WTC11 (cell line): Measurements from ENCODE around the gene GLRX2. TPM values are rescaled to one million over a fixed set of nuclear protein-coding genes. Genes with fewer than 3 reads are reported as not detected.
A peak's percentile ranks its signal among the peaks of the same experiment; 100 is the strongest.

Source experiments
- ATAC-seq: fragments of 200-7000 bp; cut with Tn5 transposase; 2 replicates; pipeline ENCODE4 v1.10.0; 2021; ENCODE audit warnings: mild to moderate bottlenecking, moderate library complexity
- CTCF ChIA-PET: fragments of 300-600 bp; sonication (Branson Sonifier 250); formaldehyde crosslinking; loops from one replicate; lab custom pipeline; 2021; ENCODE audit warnings: antibody characterized with exemption; lab: Charles Lee
- POLR2A ChIA-PET: fragments of 350-600 bp; sonication (Branson Sonifier 250); formaldehyde crosslinking; loops from one replicate; lab custom pipeline; 2021; ENCODE audit warnings: antibody characterized with exemption; lab: Charles Lee
- DNase-seq: peaks from one replicate; pipeline ENCODE4 v3.0.0; 2021; ENCODE audit warnings: low spot score
- H3K27ac Mint-ChIP-seq: 2 replicates; pipeline ENCODE4 v1.8.0; 2021; ENCODE audit warnings: mixed read lengths
- H3K27me3 Mint-ChIP-seq: 2 replicates; pipeline ENCODE4 v1.8.0; 2021; ENCODE audit warnings: low read depth, mild to moderate bottlenecking, moderate library complexity, mixed read lengths
- H3K36me3 Mint-ChIP-seq: 2 replicates; pipeline ENCODE4 v1.8.0; 2021; ENCODE audit warnings: mixed read lengths
- H3K4me1 Mint-ChIP-seq: 2 replicates; pipeline ENCODE4 v1.8.0; 2022; ENCODE audit warnings: mixed read lengths
- H3K4me3 Mint-ChIP-seq: 2 replicates; pipeline ENCODE4 v1.8.0; 2021; ENCODE audit warnings: mild to moderate bottlenecking, moderate library complexity, mixed read lengths
- H3K9me3 Mint-ChIP-seq: 2 replicates; pipeline ENCODE4 v1.8.0; 2021; ENCODE audit warnings: mixed read lengths
- ATF6 ChIP-seq: sonication (generic); formaldehyde crosslinking; IDR thresholded peaks from 2 replicates; pipeline ENCODE4 v1.8.1; 2023; ENCODE audit warnings: mild to moderate bottlenecking, missing genetic modification reagents
- E2F1 ChIP-seq: sonication (generic); formaldehyde crosslinking; IDR thresholded peaks from 2 replicates; pipeline ENCODE4 v1.8.0; 2022; ENCODE audit warnings: mild to moderate bottlenecking, missing genetic modification reagents
- E2F4 ChIP-seq: sonication (generic); formaldehyde crosslinking; IDR thresholded peaks from 2 replicates; pipeline ENCODE4 v1.8.1; 2022; ENCODE audit warnings: low read depth, mild to moderate bottlenecking, moderate library complexity, missing genetic modification reagents, borderline replicate concordance
- EMX1 ChIP-seq: fragments of 250-450 bp; sonication (Bioruptor Pico); IDR thresholded peaks from 2 replicates; pipeline ENCODE4 v1.8.0; 2021; ENCODE audit warnings: mild to moderate bottlenecking
- NFYB ChIP-seq: sonication (generic); formaldehyde crosslinking; conservative IDR thresholded peaks from 2 replicates; pipeline ENCODE4 v1.8.0; 2022; ENCODE audit warnings: low read depth, missing genetic modification reagents
- RELA ChIP-seq: sonication (generic); formaldehyde crosslinking; IDR thresholded peaks from 2 replicates; pipeline ENCODE4 v1.8.1; 2022; ENCODE audit warnings: missing genetic modification reagents, mild to moderate bottlenecking, borderline replicate concordance
- SMAD3 ChIP-seq: sonication (generic); formaldehyde crosslinking; IDR thresholded peaks from 2 replicates; pipeline ENCODE4 v1.8.0; 2022; ENCODE audit warnings: missing genetic modification reagents, mild to moderate bottlenecking, borderline replicate concordance
- SMAD4 ChIP-seq: sonication (generic); formaldehyde crosslinking; IDR thresholded peaks from 2 replicates; pipeline ENCODE4 v1.8.0; 2022; ENCODE audit warnings: mild to moderate bottlenecking, missing genetic modification reagents
- SP1 ChIP-seq: sonication (generic); formaldehyde crosslinking; conservative IDR thresholded peaks from 2 replicates; pipeline ENCODE4 v1.8.1; 2022; ENCODE audit warnings: missing genetic modification reagents
- TEAD4 ChIP-seq: sonication (generic); formaldehyde crosslinking; IDR thresholded peaks from 2 replicates; pipeline ENCODE4 v1.8.0; 2022; ENCODE audit warnings: mild to moderate bottlenecking, missing genetic modification reagents
- USF2 ChIP-seq: sonication (generic); formaldehyde crosslinking; IDR thresholded peaks from 2 replicates; pipeline ENCODE4 v1.8.1; 2023; ENCODE audit warnings: mild to moderate bottlenecking, missing genetic modification reagents, moderate library complexity
- ZBTB43 ChIP-seq: sonication (generic); formaldehyde crosslinking; IDR thresholded peaks from 2 replicates; pipeline ENCODE4 v1.8.1; 2023; ENCODE audit warnings: mild to moderate bottlenecking, missing genetic modification reagents
- ZNF121 ChIP-seq: sonication (generic); formaldehyde crosslinking; IDR thresholded peaks from 2 replicates; pipeline ENCODE4 v1.8.0; 2023; ENCODE audit warnings: missing genetic modification reagents
- total RNA-seq: library from RNA; stranded (reverse); gene quantifications from 3 replicates; pipeline ENCODE4 v1.2.3, GENCODE V29; 2021
- TF ChIP-seq, protein P1 (sequence below): sonication (generic); formaldehyde crosslinking; IDR thresholded peaks from 2 replicates; pipeline ENCODE4 v1.8.0; 2022; ENCODE audit warnings: missing genetic modification reagents
- TF ChIP-seq, protein P2 (sequence below): sonication (generic); formaldehyde crosslinking; IDR thresholded peaks from 2 replicates; pipeline ENCODE4 v1.8.1; 2022; ENCODE audit warnings: mild to moderate bottlenecking, missing genetic modification reagents, moderate library complexity, borderline replicate concordance
- TF ChIP-seq, protein P3 (sequence below): sonication (generic); formaldehyde crosslinking; conservative IDR thresholded peaks from 2 replicates; pipeline ENCODE4 v1.8.1; 2023; ENCODE audit warnings: mild to moderate bottlenecking, low read depth, missing genetic modification reagents, moderate library complexity

The GLRX2 gene
- total RNA-seq, 1 experiment from 2014 or later: 8.4 TPM

GRCh38 chr1:193060938-193061337 is 44.3 kb downstream of the GLRX2 start:
- POLR2A ChIA-PET: interaction anchor here (0.6 kb wide), 1 partner anchor 116 kb away, joined by 6 read pairs; no protein-coding TSS in a partner anchor
- Mint-ChIP-seq H3K27ac (no peak overlapping the region), H3K27me3 (no peaks in the 10 kb centered on the region), H3K4me1 (peaks cover 37% of the 10 kb centered on the region), H3K36me3 (peaks cover 5% of the 10 kb centered on the region; the same call in 1 of the 2 replicates), H3K9me3 (0 out of 2 replicates have a peak, but pooled peaks cover 3% of the 10 kb centered on the region), H3K4me3 (peak overlapping the region; percentile 100)
- TF ChIP-seq, protein P1, sequence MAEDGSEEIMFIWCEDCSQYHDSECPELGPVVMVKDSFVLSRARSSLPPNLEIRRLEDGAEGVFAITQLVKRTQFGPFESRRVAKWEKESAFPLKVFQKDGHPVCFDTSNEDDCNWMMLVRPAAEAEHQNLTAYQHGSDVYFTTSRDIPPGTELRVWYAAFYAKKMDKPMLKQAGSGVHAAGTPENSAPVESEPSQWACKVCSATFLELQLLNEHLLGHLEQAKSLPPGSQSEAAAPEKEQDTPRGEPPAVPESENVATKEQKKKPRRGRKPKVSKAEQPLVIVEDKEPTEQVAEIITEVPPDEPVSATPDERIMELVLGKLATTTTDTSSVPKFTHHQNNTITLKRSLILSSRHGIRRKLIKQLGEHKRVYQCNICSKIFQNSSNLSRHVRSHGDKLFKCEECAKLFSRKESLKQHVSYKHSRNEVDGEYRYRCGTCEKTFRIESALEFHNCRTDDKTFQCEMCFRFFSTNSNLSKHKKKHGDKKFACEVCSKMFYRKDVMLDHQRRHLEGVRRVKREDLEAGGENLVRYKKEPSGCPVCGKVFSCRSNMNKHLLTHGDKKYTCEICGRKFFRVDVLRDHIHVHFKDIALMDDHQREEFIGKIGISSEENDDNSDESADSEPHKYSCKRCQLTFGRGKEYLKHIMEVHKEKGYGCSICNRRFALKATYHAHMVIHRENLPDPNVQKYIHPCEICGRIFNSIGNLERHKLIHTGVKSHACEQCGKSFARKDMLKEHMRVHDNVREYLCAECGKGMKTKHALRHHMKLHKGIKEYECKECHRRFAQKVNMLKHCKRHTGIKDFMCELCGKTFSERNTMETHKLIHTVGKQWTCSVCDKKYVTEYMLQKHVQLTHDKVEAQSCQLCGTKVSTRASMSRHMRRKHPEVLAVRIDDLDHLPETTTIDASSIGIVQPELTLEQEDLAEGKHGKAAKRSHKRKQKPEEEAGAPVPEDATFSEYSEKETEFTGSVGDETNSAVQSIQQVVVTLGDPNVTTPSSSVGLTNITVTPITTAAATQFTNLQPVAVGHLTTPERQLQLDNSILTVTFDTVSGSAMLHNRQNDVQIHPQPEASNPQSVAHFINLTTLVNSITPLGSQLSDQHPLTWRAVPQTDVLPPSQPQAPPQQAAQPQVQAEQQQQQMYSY (CRISPR knock-in tag): no peak
- TF ChIP-seq, protein P2, sequence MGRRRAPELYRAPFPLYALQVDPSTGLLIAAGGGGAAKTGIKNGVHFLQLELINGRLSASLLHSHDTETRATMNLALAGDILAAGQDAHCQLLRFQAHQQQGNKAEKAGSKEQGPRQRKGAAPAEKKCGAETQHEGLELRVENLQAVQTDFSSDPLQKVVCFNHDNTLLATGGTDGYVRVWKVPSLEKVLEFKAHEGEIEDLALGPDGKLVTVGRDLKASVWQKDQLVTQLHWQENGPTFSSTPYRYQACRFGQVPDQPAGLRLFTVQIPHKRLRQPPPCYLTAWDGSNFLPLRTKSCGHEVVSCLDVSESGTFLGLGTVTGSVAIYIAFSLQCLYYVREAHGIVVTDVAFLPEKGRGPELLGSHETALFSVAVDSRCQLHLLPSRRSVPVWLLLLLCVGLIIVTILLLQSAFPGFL (CRISPR knock-in tag): no peak
- no peak for TF ChIP-seq SP1 (CRISPR knock-in tag)
- TF ChIP-seq ZNF121: no peak
- TF ChIP-seq SMAD3 (CRISPR knock-in tag): no peak
- no peak for TF ChIP-seq E2F1 (CRISPR knock-in tag)
- TF ChIP-seq USF2 (CRISPR knock-in tag): no peak
- no peak for TF ChIP-seq RELA (CRISPR knock-in tag)
- no peak for TF ChIP-seq NFYB (CRISPR knock-in tag)
- TF ChIP-seq SMAD4 (CRISPR knock-in tag): no peak
- TF ChIP-seq TEAD4 (CRISPR knock-in tag): no peak
- no peak for TF ChIP-seq ZBTB43 (CRISPR knock-in tag)
- TF ChIP-seq EMX1 (CRISPR knock-in tag): no peak
- TF ChIP-seq, protein P3, sequence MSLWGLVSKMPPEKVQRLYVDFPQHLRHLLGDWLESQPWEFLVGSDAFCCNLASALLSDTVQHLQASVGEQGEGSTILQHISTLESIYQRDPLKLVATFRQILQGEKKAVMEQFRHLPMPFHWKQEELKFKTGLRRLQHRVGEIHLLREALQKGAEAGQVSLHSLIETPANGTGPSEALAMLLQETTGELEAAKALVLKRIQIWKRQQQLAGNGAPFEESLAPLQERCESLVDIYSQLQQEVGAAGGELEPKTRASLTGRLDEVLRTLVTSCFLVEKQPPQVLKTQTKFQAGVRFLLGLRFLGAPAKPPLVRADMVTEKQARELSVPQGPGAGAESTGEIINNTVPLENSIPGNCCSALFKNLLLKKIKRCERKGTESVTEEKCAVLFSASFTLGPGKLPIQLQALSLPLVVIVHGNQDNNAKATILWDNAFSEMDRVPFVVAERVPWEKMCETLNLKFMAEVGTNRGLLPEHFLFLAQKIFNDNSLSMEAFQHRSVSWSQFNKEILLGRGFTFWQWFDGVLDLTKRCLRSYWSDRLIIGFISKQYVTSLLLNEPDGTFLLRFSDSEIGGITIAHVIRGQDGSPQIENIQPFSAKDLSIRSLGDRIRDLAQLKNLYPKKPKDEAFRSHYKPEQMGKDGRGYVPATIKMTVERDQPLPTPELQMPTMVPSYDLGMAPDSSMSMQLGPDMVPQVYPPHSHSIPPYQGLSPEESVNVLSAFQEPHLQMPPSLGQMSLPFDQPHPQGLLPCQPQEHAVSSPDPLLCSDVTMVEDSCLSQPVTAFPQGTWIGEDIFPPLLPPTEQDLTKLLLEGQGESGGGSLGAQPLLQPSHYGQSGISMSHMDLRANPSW (CRISPR knock-in tag): no peak
- TF ChIP-seq E2F4 (CRISPR knock-in tag): no peak
- TF ChIP-seq ATF6: no peak
- no peak for DNase-seq
- CTCF ChIA-PET: no interaction called here
- no peak for ATAC-seq
